Endothelial cell of umbilical vein (primary cell): ENCODE results near the gene PLB1. TPM values are rescaled to one million over a fixed set of nuclear protein-coding genes. Genes with fewer than 3 reads are reported as not detected.

ENCODE experiments used
- BruUV-seq: library from RNA; stranded (reverse); fragments of 400-500 nt; replicated peaks from 2 replicates; lab custom pipeline; 2021; lab: Mats Ljungman, UMichigan
- CTCF ChIA-PET: fragments of 300-600, 350-600 bp; sonication (Branson Sonifier 250); formaldehyde crosslinking; loops from one replicate; lab custom pipeline; 2021; ENCODE audit warnings: antibody characterized with exemption, inconsistent platforms; lab: Charles Lee
- POLR2A ChIA-PET: fragments of 300-600, 350-600 bp; sonication (Branson Sonifier 250); formaldehyde crosslinking; loops from one replicate; lab custom pipeline; 2021; ENCODE audit warnings: antibody characterized with exemption, inconsistent platforms; lab: Charles Lee
- DNase-seq: peaks from one replicate; pipeline ENCODE4 v3.0.0-alpha.2; 2011; ENCODE audit warnings: low read depth, low spot score
- FAIRE-seq: peaks from 2 replicates; lab custom pipeline; 2011; peaks lifted over from hg19 to GRCh38; lab: Jason Lieb, UNC
- H2AFZ ChIP-seq: 2 replicates; pipeline ENCODE4 v1.6.0; 2012; ENCODE audit warnings: low read depth, low read length, control low read depth, inconsistent platforms
- H3K27ac ChIP-seq: 2 replicates; pipeline ENCODE4 v1.5.1; 2011; ENCODE audit warnings: low read depth, mild to moderate bottlenecking, control low read depth, low read length, moderate library complexity; ENCODE audit not compliant: insufficient read depth
- H3K27me3 ChIP-seq, 2 experiments: 2 replicates each; pipeline versions ENCODE4 v1.6.0 to v1.6.1; 2011; ENCODE audit warnings: low read length in 2 of 2, mixed read lengths in 1 of 2; ENCODE audit not compliant: control insufficient read depth in 2 of 2, insufficient read depth in 2 of 2
- H3K36me3 ChIP-seq, 2 experiments: 2 replicates in 1 of 2; 3 replicates in 1 of 2; pipeline ENCODE4 v1.5.1; 2011; ENCODE audit warnings: low read length in 2 of 2, mild to moderate bottlenecking in 1 of 2, moderate library complexity in 1 of 2; ENCODE audit not compliant: control insufficient read depth in 2 of 2, insufficient read depth in 2 of 2; ENCODE audit errors: extremely low read depth in 1 of 2
- H3K4me1 ChIP-seq: 3 replicates; pipeline ENCODE4 v1.5.1; 2011; ENCODE audit warnings: mild to moderate bottlenecking, low read length; ENCODE audit not compliant: control insufficient read depth, insufficient read depth; ENCODE audit errors: extremely low read depth
- H3K4me2 ChIP-seq: 2 replicates; pipeline ENCODE4 v1.6.1; 2011; ENCODE audit warnings: low read length, control low read depth, mixed read lengths; ENCODE audit not compliant: insufficient read depth
- H3K4me3 ChIP-seq, 3 experiments: fragments of 200-600 bp in 1 of 3; sonication (generic), shearing (Covaris generic) in 1 of 3; replicated peaks in 1 of 3; 2 replicates each; pipeline ENCODE4 v1.5.1; 2011 to 2016; ENCODE audit warnings: control low read depth in 3 of 3, low read length in 3 of 3, mild to moderate bottlenecking in 2 of 3, inconsistent platforms in 1 of 3, low read depth in 1 of 3, moderate library complexity in 1 of 3; ENCODE audit not compliant: insufficient read depth in 1 of 3
- H3K79me2 ChIP-seq: 2 replicates; pipeline ENCODE4 v1.6.0; 2012; ENCODE audit warnings: low read length, inconsistent platforms; ENCODE audit not compliant: control insufficient read depth, insufficient read depth
- H3K9ac ChIP-seq: replicated peaks from 2 replicates; pipeline ENCODE3; 2011; ENCODE audit warnings: low read length, control low read depth; ENCODE audit not compliant: insufficient read depth; ENCODE audit errors: extremely low read depth
- H3K9me1 ChIP-seq: replicated peaks from 3 replicates; pipeline ENCODE4 v1.6.0; 2011; ENCODE audit warnings: mild to moderate bottlenecking, low read length; ENCODE audit not compliant: control insufficient read depth, insufficient read depth; ENCODE audit errors: extremely low read depth
- H3K9me3 ChIP-seq: replicated peaks from 2 replicates; pipeline ENCODE4 v1.5.1; 2012; ENCODE audit warnings: low read length, inconsistent platforms; ENCODE audit not compliant: control insufficient read depth, insufficient read depth
- H4K20me1 ChIP-seq: replicated peaks from 2 replicates; pipeline ENCODE3; 2011; ENCODE audit warnings: mild to moderate bottlenecking, low read length; ENCODE audit not compliant: control insufficient read depth, insufficient read depth; ENCODE audit errors: extremely low read depth
- CTCF ChIP-seq, 2 donors: IDR thresholded peaks; 1 replicate in 1 of 2; 2 replicates in 1 of 2; pipeline ENCODE4 v1.5.1; 2011; ENCODE audit warnings: low read length in 2 of 2, mild to moderate bottlenecking in 2 of 2, moderate library complexity in 2 of 2, control low read depth in 1 of 2, inconsistent platforms in 1 of 2, low read depth in 1 of 2; ENCODE audit not compliant: insufficient read depth in 1 of 2; ENCODE audit errors: extremely low read depth in 1 of 2
- EZH2 ChIP-seq: IDR thresholded peaks from 2 replicates; pipeline ENCODE4 v1.6.1; 2012; ENCODE audit warnings: borderline replicate concordance, low read depth, mild to moderate bottlenecking, moderate library complexity, low read length, inconsistent platforms; ENCODE audit not compliant: severe bottlenecking
- FOS ChIP-seq: IDR thresholded peaks from 2 replicates; pipeline ENCODE4 v1.6.1; 2011; ENCODE audit warnings: mild to moderate bottlenecking, low read length, moderate library complexity, borderline replicate concordance; ENCODE audit not compliant: insufficient read depth
- GATA2 ChIP-seq: IDR thresholded peaks from 2 replicates; pipeline ENCODE4 v1.7.0; 2011; ENCODE audit warnings: low read depth, mild to moderate bottlenecking, moderate library complexity, mixed read lengths, low read length; ENCODE audit not compliant: insufficient read length, insufficient read depth
- JUN ChIP-seq: IDR thresholded peaks from 2 replicates; pipeline ENCODE4 v1.6.1; 2011; ENCODE audit warnings: borderline replicate concordance, low read depth; ENCODE audit not compliant: insufficient read length, insufficient read depth
- MYC ChIP-seq: IDR thresholded peaks from one replicate; pipeline ENCODE4 v1.6.1; 2011; ENCODE audit warnings: mild to moderate bottlenecking, low read depth, low read length
- POLR2A ChIP-seq: IDR thresholded peaks from 2 replicates; pipeline ENCODE4 v1.6.1; 2012; ENCODE audit warnings: low read depth, mild to moderate bottlenecking, control low read depth, low read length
- POLR2AphosphoS5 ChIP-seq: IDR thresholded peaks from 2 replicates; pipeline ENCODE4 v1.6.1; 2012; ENCODE audit warnings: low read depth, mild to moderate bottlenecking, control low read depth, low read length, moderate library complexity; ENCODE audit not compliant: insufficient read depth
- dilution Hi-C: fragments of 300-500 bp; cut with MboI; formaldehyde crosslinking; loops from one replicate; pipeline ENCODE4 v1.15.0; 2019; ENCODE audit warnings: low sequenced_read_pairs; ENCODE audit not compliant: extremely low pct_ligation_motif_present
- intact Hi-C: fragments of 100-400 bp; cut with micrococcal nuclease; formaldehyde crosslinking; loops from one replicate; pipeline ENCODE4 v1.10.0; 2022
- polyA plus RNA-seq, 4 experiments: library from polyadenylated mRNA; depleted of rRNA in 3 of 4; stranded (reverse) in 3 of 4; unstranded in 1 of 4; fragments of >200 nt; gene quantifications; 2 replicates each; pipeline versions ENCODE4 v1.2.1 to v1.2.3, GENCODE V29; 2011 to 2012; ENCODE audit warnings: missing spikeins in 1 of 4
- total RNA-seq: library from RNA; stranded (reverse); gene quantifications from 2 replicates; pipeline ENCODE4 v1.2.3, GENCODE V29; 2021
- TF ChIP-seq, protein P1 (sequence below): IDR thresholded peaks from 2 replicates; pipeline ENCODE4 v1.6.1; 2011; ENCODE audit not compliant: insufficient read depth, insufficient read length

PLB1 gene
- total and polyA plus RNA-seq, 2 donors (not counting 3 experiments of a cell fraction or from before 2014, with no cell fraction given): 0.75 to 0.80 TPM

GRCh38 chr2:28687640-28688385, 192.0 kb downstream of the PLB1 start:
- Histone ChIP-seq H3K27me3 (no peaks in the 10 kb centered on the region), H3K36me3 (no peaks in the 10 kb centered on the region), H3K4me1 (peaks cover 12% of the 10 kb centered on the region), H3K9me1 (no peaks in the 10 kb centered on the region), H3K27ac (no peak overlapping the region), H3K9ac (no peak overlapping the region), H3K4me2 (no peak overlapping the region), H4K20me1 (no peaks in the 10 kb centered on the region), H2AFZ (no peak overlapping the region), H3K79me2 (no peaks in the 10 kb centered on the region), H3K9me3 (no peaks in the 10 kb centered on the region), H3K4me3 (no peak overlapping the region)
- no peak for DNase-seq
- ChIA-PET POLR2A (interaction anchor here (0.6 kb wide), 1 partner anchor 32 kb away, joined by 3 read pairs; no protein-coding TSS in a partner anchor), CTCF (no interaction called here)
- no TSS peak for BruUV-seq
- intact Hi-C loops (no loop called here), dilution Hi-C loops (no loop called here)
- no peak for FAIRE-seq
- TF ChIP-seq GATA2: no peak

DNA sequence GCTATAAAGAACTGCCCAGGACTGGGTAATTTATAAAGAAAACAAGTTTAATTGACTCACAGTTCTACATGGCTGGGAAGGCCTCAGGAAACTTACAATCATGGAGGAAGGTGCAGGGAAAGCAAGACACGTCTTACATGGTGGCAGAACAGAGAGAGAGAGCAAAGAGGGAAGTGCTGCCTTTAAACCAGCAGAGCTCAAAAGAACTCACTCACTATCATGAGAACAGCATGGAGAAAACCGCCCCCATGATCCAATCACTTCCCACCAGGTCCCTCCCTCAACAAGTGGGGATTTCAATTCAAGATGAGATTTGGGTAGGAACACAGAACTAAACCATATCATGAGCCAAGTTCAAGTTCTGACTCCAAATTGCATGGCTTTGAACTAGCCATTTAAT, 193.0 kb downstream of the PLB1 start:
- Histone ChIP-seq H3K79me2 (no peaks in the 10 kb centered on the region), H3K4me2 (no peak overlapping the region), H3K4me1 (peaks cover 12% of the 10 kb centered on the region), H3K36me3 (no peaks in the 10 kb centered on the region), H3K9me3 (no peaks in the 10 kb centered on the region), H3K4me3 (no peak overlapping the region), H3K27me3 (no peaks in the 10 kb centered on the region), H3K9me1 (no peaks in the 10 kb centered on the region), H4K20me1 (no peaks in the 10 kb centered on the region), H3K27ac (no peak overlapping the region), H2AFZ (no peak overlapping the region), H3K9ac (no peak overlapping the region)
- DNase-seq: no peak
- TF ChIP-seq CTCF (IDR thresholded peaks at IDR 0.05; ENCODE audit: extremely low read depth in 1 of 2, insufficient read depth in 1 of 2, low read depth in 1 of 2, low read length in 2 of 2) (no peak), EZH2 (no peak), MYC (no peak), FOS (no peak), POLR2A (no peak), POLR2AphosphoS5 (no peak), JUN (no peak), GATA2 (no peak)
- TF ChIP-seq, protein P1, sequence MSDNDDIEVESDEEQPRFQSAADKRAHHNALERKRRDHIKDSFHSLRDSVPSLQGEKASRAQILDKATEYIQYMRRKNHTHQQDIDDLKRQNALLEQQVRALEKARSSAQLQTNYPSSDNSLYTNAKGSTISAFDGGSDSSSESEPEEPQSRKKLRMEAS: no peak
- intact Hi-C loops: no loop called here
- CTCF ChIA-PET: interaction anchor here (1.0 kb wide), 1 partner anchor 25 kb away, joined by 3 read pairs; no protein-coding TSS in a partner anchor
- dilution Hi-C loops: no loop called here
- POLR2A ChIA-PET: no interaction called here
- no peak for FAIRE-seq
- no TSS peak for BruUV-seq
